K562 (cell line): Measurements from ENCODE around the gene CCDC183. TPM values are rescaled to one million over a fixed set of nuclear protein-coding genes. Genes with fewer than 3 reads are reported as not detected.

ENCODE experiments used
- BRD9 ChIP-seq: fragments of 450-650 bp; IDR thresholded peaks from 2 replicates; pipeline ENCODE4 v1.6.1; 2018; ENCODE audit warnings: low read depth; ENCODE audit not compliant: partially characterized antibody
- CBX1 ChIP-seq: sonication (generic); IDR thresholded peaks from 2 replicates; pipeline ENCODE4 v1.6.1; 2016; ENCODE audit warnings: antibody characterized with exemption, low read depth, mild to moderate bottlenecking
- CXXC5 ChIP-seq: fragments of 250-450 bp; sonication (Bioruptor Pico); IDR thresholded peaks from 2 replicates; pipeline ENCODE4 v1.8.0; 2022; ENCODE audit warnings: inconsistent platforms, mild to moderate bottlenecking, moderate library complexity
- GATAD2B ChIP-seq: fragments of 450-650 bp; IDR thresholded peaks from 2 replicates; pipeline ENCODE4 v1.6.1; 2017; ENCODE audit warnings: mild to moderate bottlenecking, borderline replicate concordance
- MXI1 ChIP-seq: IDR thresholded peaks from 2 replicates; pipeline ENCODE4 v1.6.1; 2011; ENCODE audit warnings: low read depth, mild to moderate bottlenecking, improper control_type of control experiment, low read length
- NFE2 ChIP-seq: IDR thresholded peaks from 2 replicates; pipeline ENCODE4 v1.6.1; 2014; ENCODE audit warnings: antibody characterized with exemption, low read depth
- RBM22 ChIP-seq: fragments of 200-400 bp; formaldehyde crosslinking; IDR thresholded peaks from 2 replicates; pipeline ENCODE4 v1.6.1; 2018; ENCODE audit warnings: low read length, low read depth; ENCODE audit not compliant: poor library complexity, severe bottlenecking
- RUNX1 ChIP-seq: sonication (generic); IDR thresholded peaks from 2 replicates; pipeline ENCODE4 v1.6.1; 2016; ENCODE audit warnings: antibody characterized with exemption, low read depth
- SAFB ChIP-seq: fragments of 200-400 bp; formaldehyde crosslinking; IDR thresholded peaks from 2 replicates; pipeline ENCODE4 v1.6.1; 2017; ENCODE audit warnings: low read depth, low read length, borderline replicate concordance
- SMARCA4 ChIP-seq: fragments of 450-650 bp; IDR thresholded peaks from 2 replicates; pipeline ENCODE4 v1.6.1; 2016
- SP1 ChIP-seq: sonication (generic); formaldehyde crosslinking; IDR thresholded peaks from 2 replicates; pipeline ENCODE4 v1.8.1; 2022; ENCODE audit warnings: mild to moderate bottlenecking, missing genetic modification reagents
- TAL1 ChIP-seq: fragments of 450-650 bp; IDR thresholded peaks from 2 replicates; pipeline ENCODE4 v1.6.1; 2016; ENCODE audit warnings: mild to moderate bottlenecking
- TFAM ChIP-seq: fragments of 250-450 bp; sonication (Bioruptor Pico); conservative IDR thresholded peaks from 2 replicates; pipeline ENCODE4 v1.5.0; 2021; ENCODE audit warnings: mild to moderate bottlenecking, moderate library complexity
- TGIF2 ChIP-seq: sonication (generic); formaldehyde crosslinking; IDR thresholded peaks from 2 replicates; pipeline ENCODE4 v1.8.1; 2022; ENCODE audit warnings: mild to moderate bottlenecking, missing genetic modification reagents, moderate library complexity
- THRA ChIP-seq: fragments of 450-650 bp; IDR thresholded peaks from 2 replicates; pipeline ENCODE4 v1.6.1; 2017; ENCODE audit warnings: mild to moderate bottlenecking, moderate library complexity
- ZNF274 ChIP-seq: IDR thresholded peaks from 2 replicates; pipeline ENCODE4 v1.6.1; 2011; ENCODE audit warnings: low read depth, mild to moderate bottlenecking, low read length, moderate library complexity, borderline replicate concordance
- ZNF583 ChIP-seq: fragments of 250-450 bp; sonication (Bioruptor Pico); IDR thresholded peaks from 2 replicates; pipeline ENCODE4 v1.4.0; 2020
- ZNF764 ChIP-seq: fragments of 250-450 bp; sonication (Bioruptor Pico); IDR thresholded peaks from 2 replicates; pipeline ENCODE4 v1.4.0; 2020; ENCODE audit warnings: low read depth, mild to moderate bottlenecking, moderate library complexity
- polyA plus RNA-seq, 8 experiments: library from polyadenylated mRNA; depleted of rRNA in 4 of 8; stranded (reverse) in 5 of 8; unstranded in 3 of 8; fragments of >200 nt; fragmentation: Nextera tagmentation in 2 of 8; fragmentation: Illumina TruSeq in 1 of 8; extraction: Ambion mirVana in 2 of 8; extraction: Trizol in 1 of 8; gene quantifications; 2 replicates each; pipeline versions ENCODE4 v1.2.1 to v1.2.3, GENCODE V29; 2011 to 2014; ENCODE audit warnings: inconsistent platforms in 1 of 8, missing spikeins in 1 of 8
- total RNA-seq, 7 experiments: library from RNA; depleted of rRNA in 6 of 7; stranded (reverse); fragments of >200 nt in 6 of 7; fragmentation: Illumina TruSeq in 2 of 7; extraction: Trizol in 2 of 7; gene quantifications; 2 replicates each; pipeline versions ENCODE4 v1.2.1 to v1.2.3, GENCODE V29; 2011 to 2021; ENCODE audit warnings: low replicate concordance in 1 of 7
- TF ChIP-seq, protein P1 (sequence below): fragments of 250-450 bp; sonication (Bioruptor Pico); IDR thresholded peaks from 2 replicates; pipeline ENCODE4 v1.9.0; 2021; ENCODE audit warnings: mild to moderate bottlenecking, inconsistent platforms
- TF ChIP-seq, protein P2 (sequence below), 2 experiments: fragments of 150-350 bp in 1 of 2; IDR thresholded peaks; 2 replicates each; pipeline ENCODE4 v1.6.1; 2012 to 2016; ENCODE audit warnings: low read depth in 2 of 2, low read length in 2 of 2, mild to moderate bottlenecking in 1 of 2, moderate library complexity in 1 of 2
- TF ChIP-seq, protein P3 (sequence below), 2 experiments: fragments of 450-650 bp; IDR thresholded peaks; 2 replicates each; pipeline ENCODE4 v1.6.1; 2016

CCDC183 gene
- total and polyA plus RNA-seq, 9 of the 15 experiments (the other 6 are each of a cell fraction or from before 2014, with no cell fraction given) = 0.21 to 0.60 (median 0.29) TPM; not detected in 4

- TF ChIP-seq TAL1 = no peak
- TF ChIP-seq RBM22 = peak; percentile 83
- TF ChIP-seq ZNF764 (CRISPR knock-in tag) = no peak
- no peak for TF ChIP-seq ZNF583 (CRISPR knock-in tag)
- TF ChIP-seq, protein P1, sequence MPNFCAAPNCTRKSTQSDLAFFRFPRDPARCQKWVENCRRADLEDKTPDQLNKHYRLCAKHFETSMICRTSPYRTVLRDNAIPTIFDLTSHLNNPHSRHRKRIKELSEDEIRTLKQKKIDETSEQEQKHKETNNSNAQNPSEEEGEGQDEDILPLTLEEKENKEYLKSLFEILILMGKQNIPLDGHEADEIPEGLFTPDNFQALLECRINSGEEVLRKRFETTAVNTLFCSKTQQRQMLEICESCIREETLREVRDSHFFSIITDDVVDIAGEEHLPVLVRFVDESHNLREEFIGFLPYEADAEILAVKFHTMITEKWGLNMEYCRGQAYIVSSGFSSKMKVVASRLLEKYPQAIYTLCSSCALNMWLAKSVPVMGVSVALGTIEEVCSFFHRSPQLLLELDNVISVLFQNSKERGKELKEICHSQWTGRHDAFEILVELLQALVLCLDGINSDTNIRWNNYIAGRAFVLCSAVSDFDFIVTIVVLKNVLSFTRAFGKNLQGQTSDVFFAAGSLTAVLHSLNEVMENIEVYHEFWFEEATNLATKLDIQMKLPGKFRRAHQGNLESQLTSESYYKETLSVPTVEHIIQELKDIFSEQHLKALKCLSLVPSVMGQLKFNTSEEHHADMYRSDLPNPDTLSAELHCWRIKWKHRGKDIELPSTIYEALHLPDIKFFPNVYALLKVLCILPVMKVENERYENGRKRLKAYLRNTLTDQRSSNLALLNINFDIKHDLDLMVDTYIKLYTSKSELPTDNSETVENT (CRISPR knock-in tag) = no peak
- no peak for TF ChIP-seq NFE2
- TF ChIP-seq, protein P2, sequence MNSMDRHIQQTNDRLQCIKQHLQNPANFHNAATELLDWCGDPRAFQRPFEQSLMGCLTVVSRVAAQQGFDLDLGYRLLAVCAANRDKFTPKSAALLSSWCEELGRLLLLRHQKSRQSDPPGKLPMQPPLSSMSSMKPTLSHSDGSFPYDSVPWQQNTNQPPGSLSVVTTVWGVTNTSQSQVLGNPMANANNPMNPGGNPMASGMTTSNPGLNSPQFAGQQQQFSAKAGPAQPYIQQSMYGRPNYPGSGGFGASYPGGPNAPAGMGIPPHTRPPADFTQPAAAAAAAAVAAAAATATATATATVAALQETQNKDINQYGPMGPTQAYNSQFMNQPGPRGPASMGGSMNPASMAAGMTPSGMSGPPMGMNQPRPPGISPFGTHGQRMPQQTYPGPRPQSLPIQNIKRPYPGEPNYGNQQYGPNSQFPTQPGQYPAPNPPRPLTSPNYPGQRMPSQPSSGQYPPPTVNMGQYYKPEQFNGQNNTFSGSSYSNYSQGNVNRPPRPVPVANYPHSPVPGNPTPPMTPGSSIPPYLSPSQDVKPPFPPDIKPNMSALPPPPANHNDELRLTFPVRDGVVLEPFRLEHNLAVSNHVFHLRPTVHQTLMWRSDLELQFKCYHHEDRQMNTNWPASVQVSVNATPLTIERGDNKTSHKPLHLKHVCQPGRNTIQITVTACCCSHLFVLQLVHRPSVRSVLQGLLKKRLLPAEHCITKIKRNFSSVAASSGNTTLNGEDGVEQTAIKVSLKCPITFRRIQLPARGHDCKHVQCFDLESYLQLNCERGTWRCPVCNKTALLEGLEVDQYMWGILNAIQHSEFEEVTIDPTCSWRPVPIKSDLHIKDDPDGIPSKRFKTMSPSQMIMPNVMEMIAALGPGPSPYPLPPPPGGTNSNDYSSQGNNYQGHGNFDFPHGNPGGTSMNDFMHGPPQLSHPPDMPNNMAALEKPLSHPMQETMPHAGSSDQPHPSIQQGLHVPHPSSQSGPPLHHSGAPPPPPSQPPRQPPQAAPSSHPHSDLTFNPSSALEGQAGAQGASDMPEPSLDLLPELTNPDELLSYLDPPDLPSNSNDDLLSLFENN (IDR thresholded peaks at IDR 0.05; ENCODE audit: low read depth in 2 of 2, low read length in 2 of 2) = no peak
- no peak for TF ChIP-seq SAFB
- TF ChIP-seq SMARCA4 = no peak
- no peak for TF ChIP-seq TGIF2
- TF ChIP-seq, protein P3, sequence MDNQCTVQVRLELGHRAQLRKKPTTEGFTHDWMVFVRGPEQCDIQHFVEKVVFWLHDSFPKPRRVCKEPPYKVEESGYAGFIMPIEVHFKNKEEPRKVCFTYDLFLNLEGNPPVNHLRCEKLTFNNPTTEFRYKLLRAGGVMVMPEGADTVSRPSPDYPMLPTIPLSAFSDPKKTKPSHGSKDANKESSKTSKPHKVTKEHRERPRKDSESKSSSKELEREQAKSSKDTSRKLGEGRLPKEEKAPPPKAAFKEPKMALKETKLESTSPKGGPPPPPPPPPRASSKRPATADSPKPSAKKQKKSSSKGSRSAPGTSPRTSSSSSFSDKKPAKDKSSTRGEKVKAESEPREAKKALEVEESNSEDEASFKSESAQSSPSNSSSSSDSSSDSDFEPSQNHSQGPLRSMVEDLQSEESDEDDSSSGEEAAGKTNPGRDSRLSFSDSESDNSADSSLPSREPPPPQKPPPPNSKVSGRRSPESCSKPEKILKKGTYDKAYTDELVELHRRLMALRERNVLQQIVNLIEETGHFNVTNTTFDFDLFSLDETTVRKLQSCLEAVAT (IDR thresholded peaks at IDR 0.05) = no peak
- TF ChIP-seq SP1 (CRISPR knock-in tag) = peak; percentile 2; the same call in 1 of the 2 replicates
- no peak for TF ChIP-seq BRD9
- TF ChIP-seq GATAD2B = no peak
- no peak for TF ChIP-seq ZNF274
- TF ChIP-seq THRA = no peak
- TF ChIP-seq CBX1 = no peak; the same call in none of the 2 replicates
- TF ChIP-seq MXI1 = no peak
- TF ChIP-seq CXXC5 (CRISPR knock-in tag) = no peak
- no peak for TF ChIP-seq RUNX1
- no peak for TF ChIP-seq TFAM (CRISPR knock-in tag)
Observed at GRCh38 chr9:136840877-136841645, 44.9 kb downstream of the CCDC183 start (continued).
